IMR-90 (cell line): Measurements from ENCODE around the gene PPP3CA. TPM values are rescaled to one million over a fixed set of nuclear protein-coding genes. Genes with fewer than 3 reads are reported as not detected.

ENCODE experiments used
- ATAC-seq: fragments of 200-7000 bp; cut with Tn5 transposase; 2 replicates; pipeline ENCODE4 v1.9.1; 2020; ENCODE audit warnings: low read depth, mild to moderate bottlenecking, moderate library complexity
- BruUV-seq: library from RNA; stranded (reverse); fragments of 400-500 nt; replicated peaks from 2 replicates; lab custom pipeline; 2021; lab: Mats Ljungman, UMichigan
- CTCF ChIA-PET: fragments of 300-600 bp; formaldehyde crosslinking; extraction: SDS; loops from one replicate; lab custom pipeline; 2021; ENCODE audit warnings: antibody characterized with exemption; lab: Yijun Ruan, JAX
- POLR2A ChIA-PET: fragments of 300-600 bp; sonication (Branson Sonifier 250); formaldehyde crosslinking; loops from one replicate; lab custom pipeline; 2022; ENCODE audit warnings: antibody characterized with exemption; ENCODE audit not compliant: unreplicated experiment; lab: Charles Lee
- DNase-seq: peaks from one replicate; pipeline ENCODE4 v3.0.0; 2013
- H2AFZ ChIP-seq: replicated peaks from 2 replicates; pipeline ENCODE3; 2013; ENCODE audit warnings: low read length, mild to moderate bottlenecking; ENCODE audit not compliant: poor library complexity
- H2AK5ac ChIP-seq: 2 replicates; pipeline ENCODE4 v1.6.1; 2013; ENCODE audit warnings: low read depth, low read length, inconsistent platforms
- H2AK9ac ChIP-seq: replicated peaks from 2 replicates; pipeline ENCODE3; 2013; ENCODE audit warnings: mild to moderate bottlenecking, low read depth, low read length, moderate library complexity; ENCODE audit not compliant: poor library complexity
- H2BK120ac ChIP-seq: 2 replicates; pipeline ENCODE4 v1.6.1; 2013; ENCODE audit warnings: low read depth, low read length, inconsistent platforms
- H2BK15ac ChIP-seq: 3 replicates; pipeline ENCODE4 v1.6.1; 2013; ENCODE audit warnings: low read depth, low read length, inconsistent platforms
- H2BK20ac ChIP-seq: 2 replicates; pipeline ENCODE4 v1.6.1; 2013; ENCODE audit warnings: low read depth, mild to moderate bottlenecking, inconsistent platforms, low read length, moderate library complexity
- H2BK5ac ChIP-seq: 2 replicates; pipeline ENCODE4 v1.6.1; 2013; ENCODE audit warnings: mild to moderate bottlenecking, low read depth, low read length, inconsistent platforms; ENCODE audit not compliant: poor library complexity, severe bottlenecking
- H3K14ac ChIP-seq: replicated peaks from 2 replicates; pipeline ENCODE4 v1.6.1; 2013; ENCODE audit warnings: low read depth, low read length, inconsistent platforms
- H3K18ac ChIP-seq: 2 replicates; pipeline ENCODE4 v1.6.1; 2013; ENCODE audit warnings: low read depth, low read length, control low read depth
- H3K23ac ChIP-seq: 2 replicates; pipeline ENCODE4 v1.6.1; 2013; ENCODE audit warnings: low read depth, low read length, inconsistent platforms
- H3K27ac ChIP-seq: 2 replicates; pipeline ENCODE4 v1.5.1; 2013; ENCODE audit warnings: mild to moderate bottlenecking, control low read depth, low read length; ENCODE audit not compliant: insufficient read depth
- H3K27me3 ChIP-seq: 2 replicates; pipeline ENCODE4 v1.6.1; 2013; ENCODE audit warnings: low read length; ENCODE audit not compliant: control insufficient read depth, insufficient read depth
- H3K36me3 ChIP-seq: 2 replicates; pipeline ENCODE4 v1.6.1; 2013; ENCODE audit warnings: low read length, mixed read lengths; ENCODE audit not compliant: control insufficient read depth, insufficient read depth
- H3K4ac ChIP-seq: 2 replicates; pipeline ENCODE4 v1.6.1; 2013; ENCODE audit warnings: low read depth, low read length, inconsistent platforms
- H3K4me1 ChIP-seq: 2 replicates; pipeline ENCODE4 v1.6.1; 2013; ENCODE audit warnings: low read length, mixed read lengths; ENCODE audit not compliant: control insufficient read depth, insufficient read depth
- H3K4me2 ChIP-seq: 2 replicates; pipeline ENCODE4 v1.6.1; 2013; ENCODE audit warnings: low read depth, mild to moderate bottlenecking, control low read depth, low read length, moderate library complexity
- H3K4me3 ChIP-seq: 2 replicates; pipeline ENCODE4 v1.5.1; 2013; ENCODE audit warnings: low read depth, mild to moderate bottlenecking, control low read depth, low read length, moderate library complexity; ENCODE audit not compliant: insufficient read depth
- H3K56ac ChIP-seq: 2 replicates; pipeline ENCODE4 v1.6.1; 2013; ENCODE audit warnings: low read length, inconsistent platforms; ENCODE audit not compliant: insufficient read depth; ENCODE audit errors: extremely low read depth
- H3K79me1 ChIP-seq, 2 experiments: 2 replicates each; pipeline ENCODE4 v1.6.1; 2013; ENCODE audit warnings: low read length in 2 of 2, inconsistent platforms in 1 of 2, low read depth in 1 of 2
- H3K9ac ChIP-seq: 2 replicates; pipeline ENCODE4 v1.6.1; 2013; ENCODE audit warnings: low read depth, low read length, control low read depth
- H3K9me1 ChIP-seq: 2 replicates; pipeline ENCODE4 v1.6.1; 2013; ENCODE audit warnings: low read length, inconsistent platforms; ENCODE audit not compliant: insufficient read depth
- H3K9me3 ChIP-seq: 2 replicates; pipeline ENCODE4 v1.6.1; 2013; ENCODE audit warnings: low read length; ENCODE audit not compliant: control insufficient read depth, insufficient read depth
- H4K20me1 ChIP-seq: 2 replicates; pipeline ENCODE4 v1.6.1; 2013; ENCODE audit warnings: low read length, inconsistent platforms; ENCODE audit not compliant: insufficient read depth
- H4K5ac ChIP-seq: 2 replicates; pipeline ENCODE4 v1.6.1; 2013; ENCODE audit warnings: mild to moderate bottlenecking, low read depth, low read length, control low read depth
- H4K8ac ChIP-seq, 2 experiments: 2 replicates each; pipeline ENCODE4 v1.6.1; 2013; ENCODE audit warnings: low read depth in 2 of 2, low read length in 2 of 2, control low read depth in 1 of 2, inconsistent platforms in 1 of 2
- H4K91ac ChIP-seq: 2 replicates; pipeline ENCODE4 v1.6.1; 2013; ENCODE audit warnings: low read depth, low read length, inconsistent platforms; ENCODE audit not compliant: insufficient read depth
- BHLHE40 ChIP-seq: fragments of 150-350 bp; IDR thresholded peaks from 2 replicates; pipeline ENCODE4 v1.6.1; 2016; ENCODE audit warnings: mild to moderate bottlenecking, low read depth, low read length
- CEBPB ChIP-seq: IDR thresholded peaks from 2 replicates; pipeline ENCODE4 v1.6.1; 2012; ENCODE audit warnings: low read depth, low read length, improper control_type of control experiment
- CHD1 ChIP-seq: IDR thresholded peaks from 2 replicates; pipeline ENCODE4 v1.6.1; 2012; ENCODE audit warnings: low read depth, low read length, improper control_type of control experiment
- FOS ChIP-seq: fragments of 150-350 bp; IDR thresholded peaks from 2 replicates; pipeline ENCODE4 v1.6.1; 2016; ENCODE audit warnings: low read depth, low read length
- MAFK ChIP-seq: IDR thresholded peaks from 2 replicates; pipeline ENCODE4 v1.6.1; 2012; ENCODE audit warnings: low read depth, low read length, improper control_type of control experiment
- MAZ ChIP-seq: IDR thresholded peaks from 2 replicates; pipeline ENCODE4 v1.6.1; 2012; ENCODE audit warnings: low read depth, mild to moderate bottlenecking, low read length, improper control_type of control experiment, moderate library complexity, borderline replicate concordance
- MXI1 ChIP-seq: IDR thresholded peaks from 2 replicates; pipeline ENCODE4 v1.6.1; 2012; ENCODE audit warnings: low read depth, mild to moderate bottlenecking, low read length, moderate library complexity, borderline replicate concordance
- NFE2L2 ChIP-seq: fragments of 150-350 bp; IDR thresholded peaks from 2 replicates; pipeline ENCODE4 v1.6.1; 2016; ENCODE audit warnings: low read depth, mild to moderate bottlenecking, low read length
- POLR2A ChIP-seq: IDR thresholded peaks from 2 replicates; pipeline ENCODE4 v1.6.1; 2012; ENCODE audit warnings: mild to moderate bottlenecking, low read depth, low read length
- RAD21 ChIP-seq: IDR thresholded peaks from 2 replicates; pipeline ENCODE4 v1.6.1; 2012; ENCODE audit warnings: low read length, improper control_type of control experiment
- RCOR1 ChIP-seq: IDR thresholded peaks from 2 replicates; pipeline ENCODE4 v1.6.1; 2012; ENCODE audit warnings: mild to moderate bottlenecking, low read length, improper control_type of control experiment; ENCODE audit not compliant: insufficient replicate concordance
- RFX5 ChIP-seq: IDR thresholded peaks from 2 replicates; pipeline ENCODE4 v1.8.0; 2012; ENCODE audit warnings: low read depth, mild to moderate bottlenecking, low read length, moderate library complexity
- SMC3 ChIP-seq: fragments of 150-350 bp; IDR thresholded peaks from 2 replicates; pipeline ENCODE4 v1.6.1; 2016; ENCODE audit warnings: low read depth, mild to moderate bottlenecking, antibody characterized with exemption, low read length, moderate library complexity
- WGBS, 2 experiments: methylation state at CpG; one replicate each; pipeline versions ENCODE4 v1.1.5 to v1.1.7; 2013; ENCODE audit warnings: missing lambda C conversion rate in 2 of 2; ENCODE audit not compliant: insufficient read length in 1 of 2; ENCODE audit errors: extremely low coverage in 2 of 2; 5-methylcytosine and 5-hydroxymethylcytosine counted together
- dilution Hi-C: fragments of 300-500 bp; cut with HindIII; formaldehyde crosslinking; loops from one replicate; pipeline ENCODE4 v1.14.3; 2018; ENCODE audit warnings: low sequenced_read_pairs; ENCODE audit not compliant: unreplicated experiment
- in situ Hi-C: fragments of 300-500 bp; cut with MboI; formaldehyde crosslinking; loops from 3 replicates; pipeline ENCODE4 v1.14.3; 2019; ENCODE audit warnings: low sequenced_read_pairs, inconsistent platforms, mixed read lengths
- intact Hi-C: fragments of 100-400 bp; cut with micrococcal nuclease; formaldehyde crosslinking; loops from 2 replicates; pipeline ENCODE4 v1.10.0; 2022
- polyA plus RNA-seq, 3 experiments: library from polyadenylated mRNA; depleted of rRNA; stranded (reverse); fragments of >200 nt; gene quantifications; 2 replicates each; pipeline ENCODE4 v1.2.3, GENCODE V29; 2012; ENCODE audit warnings: low replicate concordance in 1 of 3
- total RNA-seq: library from RNA; depleted of rRNA; stranded (reverse); fragments of >200 nt; gene quantifications from 2 replicates; pipeline ENCODE4 v1.2.3, GENCODE V29; 2012
- TF ChIP-seq, protein P1 (sequence below): fragments of 150-350 bp; IDR thresholded peaks from 2 replicates; pipeline ENCODE4 v1.6.1; 2017; ENCODE audit warnings: mild to moderate bottlenecking, antibody characterized with exemption, low read length, low read depth
- TF ChIP-seq, protein P2 (sequence below): fragments of 150-350 bp; IDR thresholded peaks from 2 replicates; pipeline ENCODE4 v1.6.1; 2016; ENCODE audit warnings: low read depth, mild to moderate bottlenecking, low read length, moderate library complexity, borderline replicate concordance
- TF ChIP-seq, protein P3 (sequence below): conservative IDR thresholded peaks from 2 replicates; pipeline ENCODE4 v1.5.1; 2012; ENCODE audit warnings: mild to moderate bottlenecking, low read depth, low read length, improper control_type of control experiment

PPP3CA gene
- total and polyA plus RNA-seq, 2 of the 4 experiments (the other 2 are of a cell fraction), result 14.5 to 48.6 TPM

DNA sequence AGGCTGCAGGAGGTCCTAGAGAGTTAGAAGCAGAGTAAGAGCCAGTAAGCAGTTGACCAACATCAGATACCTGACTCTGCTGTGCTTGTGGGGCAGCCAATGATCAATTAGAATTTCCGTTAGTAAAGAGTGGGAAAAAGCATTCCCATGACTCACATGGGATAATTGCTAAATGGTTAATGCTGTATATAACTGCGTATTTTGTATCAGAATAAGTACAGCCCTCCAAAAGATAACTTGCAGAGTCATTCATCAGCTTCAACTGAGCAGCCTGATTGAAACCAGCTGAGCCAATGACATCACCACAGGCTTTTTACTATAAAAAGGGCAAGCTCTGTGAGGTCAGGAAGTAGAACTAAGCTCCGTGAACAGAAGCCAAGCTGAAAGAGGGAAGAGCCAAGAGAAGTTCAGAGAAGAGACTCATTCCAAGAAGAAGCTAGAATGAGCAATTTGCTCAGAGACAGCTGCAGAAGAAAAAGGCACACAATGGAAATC is 67.9 kb downstream of the PPP3CA start:
- no peak overlapping the region for H3K18ac ChIP-seq
- no peak overlapping the region; the same call in 1 of the 2 replicates for H3K4ac ChIP-seq
- intact Hi-C loops (no loop called here), in situ Hi-C loops (no loop called here), dilution Hi-C loops (no loop called here)
- H4K5ac ChIP-seq, result no peak overlapping the region
- peaks cover 3% of the 10 kb centered on the region; the same call in 1 of the 2 replicates for H3K4me1 ChIP-seq
- H3K23ac ChIP-seq, result no peak overlapping the region
- no peak overlapping the region for H2BK20ac ChIP-seq
- H4K20me1 ChIP-seq, result peaks cover 23% of the 10 kb centered on the region; the same call in 1 of the 2 replicates
- no peak overlapping the region for H2BK5ac ChIP-seq
- no peak overlapping the region for H2AK9ac ChIP-seq
- ChIA-PET POLR2A (no interaction called here), CTCF (interaction anchor here (0.6 kb wide), 1 partner anchor 239 kb away, joined by 4 read pairs; no protein-coding TSS in a partner anchor)
- H4K91ac ChIP-seq, result no peak overlapping the region
- peaks cover 7% of the 10 kb centered on the region; the same call in 1 of the 2 replicates for H3K9me1 ChIP-seq
- peak overlapping the region; percentile 1; the same call in 1 of the 2 replicates for H3K4me2 ChIP-seq
- no peaks in the 10 kb centered on the region for H3K9me3 ChIP-seq
- peaks cover 18 to 57% of the 10 kb centered on the region in 2 experiments for H3K79me1 ChIP-seq
- no peak overlapping the region for H2AK5ac ChIP-seq
- no peaks in the 10 kb centered on the region for H3K36me3 ChIP-seq
- BruUV-seq, result no TSS peak
- H3K27me3 ChIP-seq, result no peaks in the 10 kb centered on the region
- H4K8ac ChIP-seq, result no peak overlapping the region
- H2BK15ac ChIP-seq, result no peak overlapping the region
- H3K27ac ChIP-seq, result no peak overlapping the region
- H3K14ac ChIP-seq, result no peak overlapping the region
- ATAC-seq, result peak; percentile 79
- H2BK120ac ChIP-seq, result no peak overlapping the region
- TF ChIP-seq MAFK, result 0 out of 2 replicates have a peak, but pooled peaks have one; percentile 20
- TF ChIP-seq BHLHE40, result no peak
- no peak for TF ChIP-seq POLR2A
- no peak for TF ChIP-seq RAD21
- TF ChIP-seq, protein P1, sequence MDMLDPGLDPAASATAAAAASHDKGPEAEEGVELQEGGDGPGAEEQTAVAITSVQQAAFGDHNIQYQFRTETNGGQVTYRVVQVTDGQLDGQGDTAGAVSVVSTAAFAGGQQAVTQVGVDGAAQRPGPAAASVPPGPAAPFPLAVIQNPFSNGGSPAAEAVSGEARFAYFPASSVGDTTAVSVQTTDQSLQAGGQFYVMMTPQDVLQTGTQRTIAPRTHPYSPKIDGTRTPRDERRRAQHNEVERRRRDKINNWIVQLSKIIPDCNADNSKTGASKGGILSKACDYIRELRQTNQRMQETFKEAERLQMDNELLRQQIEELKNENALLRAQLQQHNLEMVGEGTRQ, result no peak
- TF ChIP-seq RFX5, result no peak
- TF ChIP-seq MXI1, result no peak
- TF ChIP-seq MAZ, result no peak
- TF ChIP-seq, protein P2, sequence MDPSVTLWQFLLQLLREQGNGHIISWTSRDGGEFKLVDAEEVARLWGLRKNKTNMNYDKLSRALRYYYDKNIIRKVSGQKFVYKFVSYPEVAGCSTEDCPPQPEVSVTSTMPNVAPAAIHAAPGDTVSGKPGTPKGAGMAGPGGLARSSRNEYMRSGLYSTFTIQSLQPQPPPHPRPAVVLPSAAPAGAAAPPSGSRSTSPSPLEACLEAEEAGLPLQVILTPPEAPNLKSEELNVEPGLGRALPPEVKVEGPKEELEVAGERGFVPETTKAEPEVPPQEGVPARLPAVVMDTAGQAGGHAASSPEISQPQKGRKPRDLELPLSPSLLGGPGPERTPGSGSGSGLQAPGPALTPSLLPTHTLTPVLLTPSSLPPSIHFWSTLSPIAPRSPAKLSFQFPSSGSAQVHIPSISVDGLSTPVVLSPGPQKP, result no peak
- TF ChIP-seq, protein P3, sequence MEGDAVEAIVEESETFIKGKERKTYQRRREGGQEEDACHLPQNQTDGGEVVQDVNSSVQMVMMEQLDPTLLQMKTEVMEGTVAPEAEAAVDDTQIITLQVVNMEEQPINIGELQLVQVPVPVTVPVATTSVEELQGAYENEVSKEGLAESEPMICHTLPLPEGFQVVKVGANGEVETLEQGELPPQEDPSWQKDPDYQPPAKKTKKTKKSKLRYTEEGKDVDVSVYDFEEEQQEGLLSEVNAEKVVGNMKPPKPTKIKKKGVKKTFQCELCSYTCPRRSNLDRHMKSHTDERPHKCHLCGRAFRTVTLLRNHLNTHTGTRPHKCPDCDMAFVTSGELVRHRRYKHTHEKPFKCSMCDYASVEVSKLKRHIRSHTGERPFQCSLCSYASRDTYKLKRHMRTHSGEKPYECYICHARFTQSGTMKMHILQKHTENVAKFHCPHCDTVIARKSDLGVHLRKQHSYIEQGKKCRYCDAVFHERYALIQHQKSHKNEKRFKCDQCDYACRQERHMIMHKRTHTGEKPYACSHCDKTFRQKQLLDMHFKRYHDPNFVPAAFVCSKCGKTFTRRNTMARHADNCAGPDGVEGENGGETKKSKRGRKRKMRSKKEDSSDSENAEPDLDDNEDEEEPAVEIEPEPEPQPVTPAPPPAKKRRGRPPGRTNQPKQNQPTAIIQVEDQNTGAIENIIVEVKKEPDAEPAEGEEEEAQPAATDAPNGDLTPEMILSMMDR, result no peak
- TF ChIP-seq NFE2L2, result peak; percentile 66
- 0 out of 2 replicates have a peak, but pooled peaks have one; percentile 8 for TF ChIP-seq FOS
- no peak for TF ChIP-seq RCOR1
- TF ChIP-seq CHD1, result no peak
- TF ChIP-seq SMC3, result no peak
- peak; percentile 37; the same call in 1 of the 2 replicates for TF ChIP-seq CEBPB
- no CpG with 5 or more reads among the region's 3 CpGs for WGBS, 2 experiments
- no peak overlapping the region for H3K9ac ChIP-seq
- no peak overlapping the region for H2AFZ ChIP-seq
- no peak overlapping the region for H3K4me3 ChIP-seq
- H3K56ac ChIP-seq, result no peak overlapping the region
- DNase-seq, result peak; percentile 97
